HL-60 (cell line): ENCODE data around the gene HIVEP1.

ENCODE experiments used
- GABPA ChIP-seq: IDR thresholded peaks from 2 replicates; pipeline ENCODE4 v1.6.1; 2012; ENCODE audit warnings: low read depth
- POLR2AphosphoS5 ChIP-seq: IDR thresholded peaks from 2 replicates; pipeline ENCODE4 v1.6.1; 2012; ENCODE audit warnings: low read depth
- REST ChIP-seq: IDR thresholded peaks from 2 replicates; pipeline ENCODE4 v1.6.1; 2012; ENCODE audit warnings: low read depth; ENCODE audit not compliant: insufficient replicate concordance
- SPI1 ChIP-seq: IDR thresholded peaks from 2 replicates; pipeline ENCODE4 v1.6.1; 2012; ENCODE audit warnings: low read depth, mild to moderate bottlenecking, borderline replicate concordance
- TF ChIP-seq, protein P1 (sequence below): IDR thresholded peaks from one replicate; pipeline ENCODE4 v1.5.1; 2011; ENCODE audit warnings: low read length, control low read depth, inconsistent platforms; ENCODE audit not compliant: insufficient read depth

GRCh38 chr6:11992086-11992485, 20.0 kb upstream of the HIVEP1 start:
- TF ChIP-seq, protein P1, sequence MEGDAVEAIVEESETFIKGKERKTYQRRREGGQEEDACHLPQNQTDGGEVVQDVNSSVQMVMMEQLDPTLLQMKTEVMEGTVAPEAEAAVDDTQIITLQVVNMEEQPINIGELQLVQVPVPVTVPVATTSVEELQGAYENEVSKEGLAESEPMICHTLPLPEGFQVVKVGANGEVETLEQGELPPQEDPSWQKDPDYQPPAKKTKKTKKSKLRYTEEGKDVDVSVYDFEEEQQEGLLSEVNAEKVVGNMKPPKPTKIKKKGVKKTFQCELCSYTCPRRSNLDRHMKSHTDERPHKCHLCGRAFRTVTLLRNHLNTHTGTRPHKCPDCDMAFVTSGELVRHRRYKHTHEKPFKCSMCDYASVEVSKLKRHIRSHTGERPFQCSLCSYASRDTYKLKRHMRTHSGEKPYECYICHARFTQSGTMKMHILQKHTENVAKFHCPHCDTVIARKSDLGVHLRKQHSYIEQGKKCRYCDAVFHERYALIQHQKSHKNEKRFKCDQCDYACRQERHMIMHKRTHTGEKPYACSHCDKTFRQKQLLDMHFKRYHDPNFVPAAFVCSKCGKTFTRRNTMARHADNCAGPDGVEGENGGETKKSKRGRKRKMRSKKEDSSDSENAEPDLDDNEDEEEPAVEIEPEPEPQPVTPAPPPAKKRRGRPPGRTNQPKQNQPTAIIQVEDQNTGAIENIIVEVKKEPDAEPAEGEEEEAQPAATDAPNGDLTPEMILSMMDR, result no peak
- TF ChIP-seq POLR2AphosphoS5, result no peak
- no peak for TF ChIP-seq SPI1
- no peak for TF ChIP-seq REST
- no peak for TF ChIP-seq GABPA
